ENCODE data around the gene TRAF2.

TRAF2 gene

DNA sequence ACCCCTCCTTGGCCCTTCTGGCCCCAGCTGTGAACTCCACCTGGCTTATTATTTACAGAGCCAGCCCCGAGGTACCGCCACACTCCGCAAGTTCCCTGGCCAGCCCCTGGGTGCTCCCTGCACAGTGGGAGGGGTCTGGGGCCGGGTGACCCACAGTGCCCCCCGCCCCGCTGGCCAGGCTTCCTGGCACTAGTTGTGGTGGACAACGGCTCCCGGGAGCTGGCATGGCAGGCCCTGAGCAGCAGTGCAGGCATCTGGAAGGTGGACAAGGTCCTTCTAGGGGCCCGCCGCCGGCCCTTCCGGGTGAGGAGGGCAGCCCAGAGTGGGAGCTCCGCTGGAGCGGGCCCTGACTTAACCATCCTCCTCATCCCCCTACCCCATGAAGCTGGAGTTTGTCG is 30.2 kb upstream of the TRAF2 start:
- TF ChIP-seq, protein P1, sequence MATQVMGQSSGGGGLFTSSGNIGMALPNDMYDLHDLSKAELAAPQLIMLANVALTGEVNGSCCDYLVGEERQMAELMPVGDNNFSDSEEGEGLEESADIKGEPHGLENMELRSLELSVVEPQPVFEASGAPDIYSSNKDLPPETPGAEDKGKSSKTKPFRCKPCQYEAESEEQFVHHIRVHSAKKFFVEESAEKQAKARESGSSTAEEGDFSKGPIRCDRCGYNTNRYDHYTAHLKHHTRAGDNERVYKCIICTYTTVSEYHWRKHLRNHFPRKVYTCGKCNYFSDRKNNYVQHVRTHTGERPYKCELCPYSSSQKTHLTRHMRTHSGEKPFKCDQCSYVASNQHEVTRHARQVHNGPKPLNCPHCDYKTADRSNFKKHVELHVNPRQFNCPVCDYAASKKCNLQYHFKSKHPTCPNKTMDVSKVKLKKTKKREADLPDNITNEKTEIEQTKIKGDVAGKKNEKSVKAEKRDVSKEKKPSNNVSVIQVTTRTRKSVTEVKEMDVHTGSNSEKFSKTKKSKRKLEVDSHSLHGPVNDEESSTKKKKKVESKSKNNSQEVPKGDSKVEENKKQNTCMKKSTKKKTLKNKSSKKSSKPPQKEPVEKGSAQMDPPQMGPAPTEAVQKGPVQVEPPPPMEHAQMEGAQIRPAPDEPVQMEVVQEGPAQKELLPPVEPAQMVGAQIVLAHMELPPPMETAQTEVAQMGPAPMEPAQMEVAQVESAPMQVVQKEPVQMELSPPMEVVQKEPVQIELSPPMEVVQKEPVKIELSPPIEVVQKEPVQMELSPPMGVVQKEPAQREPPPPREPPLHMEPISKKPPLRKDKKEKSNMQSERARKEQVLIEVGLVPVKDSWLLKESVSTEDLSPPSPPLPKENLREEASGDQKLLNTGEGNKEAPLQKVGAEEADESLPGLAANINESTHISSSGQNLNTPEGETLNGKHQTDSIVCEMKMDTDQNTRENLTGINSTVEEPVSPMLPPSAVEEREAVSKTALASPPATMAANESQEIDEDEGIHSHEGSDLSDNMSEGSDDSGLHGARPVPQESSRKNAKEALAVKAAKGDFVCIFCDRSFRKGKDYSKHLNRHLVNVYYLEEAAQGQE (IDR thresholded peaks at IDR 0.05; ENCODE audit: insufficient read depth in 1 of 2, low read depth in 2 of 2, low read length in 2 of 2): no peak
- no peak for TF ChIP-seq FOXP2 (optimal IDR thresholded peaks at IDR 0.05; ENCODE audit: borderline replicate concordance, extremely low read depth, extremely low read length, insufficient read depth)
- TF ChIP-seq TAF1 (IDR thresholded peaks at IDR 0.05; ENCODE audit: borderline replicate concordance, insufficient read depth, low read length): no peak
- TF ChIP-seq SIN3A (IDR thresholded peaks at IDR 0.05; ENCODE audit: borderline replicate concordance, insufficient read depth, low read length): no peak
- no peak for TF ChIP-seq POLR2AphosphoS5 (IDR thresholded peaks at IDR 0.05; ENCODE audit: low read depth, low read length)

DNA sequence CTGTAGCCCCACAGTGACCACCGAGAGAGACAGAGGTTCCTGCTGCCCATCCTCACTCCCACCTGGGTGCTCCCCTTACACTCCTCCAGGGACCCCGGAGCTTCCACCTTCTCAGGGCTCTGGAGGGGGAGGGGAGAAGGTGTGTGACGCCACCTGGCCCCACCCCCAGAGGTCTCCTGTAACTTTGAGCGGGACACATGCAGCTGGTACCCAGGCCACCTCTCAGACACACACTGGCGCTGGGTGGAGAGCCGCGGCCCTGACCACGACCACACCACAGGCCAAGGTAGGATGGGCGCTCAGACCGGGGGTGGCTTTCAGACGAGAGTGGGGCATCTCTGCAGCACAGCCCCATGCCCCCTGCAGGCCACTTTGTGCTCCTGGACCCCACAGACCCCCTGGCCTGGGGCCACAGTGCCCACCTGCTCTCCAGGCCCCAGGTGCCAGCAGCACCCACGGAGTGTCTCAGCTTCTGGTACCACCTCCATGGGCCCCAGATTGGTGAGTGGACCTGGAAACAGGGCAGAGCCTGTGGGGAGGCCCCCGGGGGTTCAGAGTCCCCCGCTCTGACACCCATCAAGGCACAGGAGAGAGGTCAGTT is 29.7 kb upstream of the TRAF2 start:
- no peak for TF ChIP-seq TAF1 (IDR thresholded peaks at IDR 0.05; ENCODE audit: borderline replicate concordance, insufficient read depth, low read length)
- no peak for TF ChIP-seq POLR2AphosphoS5 (IDR thresholded peaks at IDR 0.05; ENCODE audit: low read depth, low read length)
- no peak for TF ChIP-seq SIN3A (IDR thresholded peaks at IDR 0.05; ENCODE audit: borderline replicate concordance, insufficient read depth, low read length)
- TF ChIP-seq, protein P1 (IDR thresholded peaks at IDR 0.05; ENCODE audit: insufficient read depth in 1 of 2, low read depth in 2 of 2, low read length in 2 of 2): no peak
- TF ChIP-seq FOXP2 (optimal IDR thresholded peaks at IDR 0.05; ENCODE audit: borderline replicate concordance, extremely low read depth, extremely low read length, insufficient read depth): no peak

DNA sequence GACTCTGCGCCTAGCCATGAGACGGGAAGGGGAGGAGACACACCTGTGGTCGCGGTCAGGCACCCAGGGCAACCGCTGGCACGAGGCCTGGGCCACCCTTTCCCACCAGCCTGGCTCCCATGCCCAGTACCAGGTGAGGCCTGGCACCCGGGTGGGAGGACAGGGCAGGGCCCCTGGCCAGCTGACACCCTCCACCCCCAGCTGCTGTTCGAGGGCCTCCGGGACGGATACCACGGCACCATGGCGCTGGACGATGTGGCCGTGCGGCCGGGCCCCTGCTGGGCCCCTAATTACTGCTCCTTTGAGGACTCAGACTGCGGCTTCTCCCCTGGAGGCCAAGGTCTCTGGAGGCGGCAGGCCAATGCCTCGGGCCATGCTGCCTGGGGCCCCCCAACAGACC is 29.1 kb upstream of the TRAF2 start:
- no peak for TF ChIP-seq SIN3A (IDR thresholded peaks at IDR 0.05; ENCODE audit: borderline replicate concordance, insufficient read depth, low read length)
- TF ChIP-seq POLR2AphosphoS5 (IDR thresholded peaks at IDR 0.05; ENCODE audit: low read depth, low read length): no peak

DNA sequence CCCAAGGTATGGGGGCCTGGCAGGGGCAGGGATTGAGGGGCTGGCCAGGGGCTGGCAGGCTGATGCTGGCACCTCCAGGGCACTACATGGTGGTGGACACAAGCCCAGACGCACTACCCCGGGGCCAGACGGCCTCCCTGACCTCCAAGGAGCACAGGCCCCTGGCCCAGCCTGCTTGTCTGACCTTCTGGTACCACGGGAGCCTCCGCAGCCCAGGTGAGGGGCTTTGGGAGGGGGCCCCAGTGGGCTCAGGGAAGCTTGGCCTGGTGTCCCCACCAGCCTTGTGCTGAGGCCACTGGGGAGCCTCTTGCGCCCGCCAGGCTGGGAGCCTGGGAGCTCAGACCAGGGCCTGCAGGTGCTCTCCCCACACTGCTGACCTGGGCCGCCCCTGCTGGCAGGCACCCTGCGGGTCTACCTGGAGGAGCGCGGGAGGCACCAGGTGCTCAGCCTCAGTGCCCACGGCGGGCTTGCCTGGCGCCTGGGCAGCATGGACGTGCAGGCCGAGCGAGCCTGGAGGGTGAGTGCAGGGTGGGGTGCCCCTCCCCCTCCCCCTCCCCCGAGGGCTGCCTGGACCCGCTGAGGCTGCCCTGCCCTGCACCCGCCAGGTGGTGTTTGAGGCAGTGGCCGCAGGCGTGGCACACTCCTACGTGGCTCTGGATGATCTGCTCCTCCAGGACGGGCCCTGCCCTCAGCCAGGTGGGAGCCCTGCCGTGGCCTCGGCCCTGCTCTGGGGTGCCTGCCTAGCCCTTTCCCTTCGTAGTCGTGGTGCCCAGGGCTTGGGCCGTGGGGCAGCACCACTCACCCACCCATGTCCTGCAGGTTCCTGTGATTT is 28.5 kb upstream of the TRAF2 start:
- no peak; the same call in 1 of the 2 replicates for TF ChIP-seq POLR2AphosphoS5 (IDR thresholded peaks at IDR 0.05; ENCODE audit: low read depth, low read length)
- no peak for TF ChIP-seq TAF1 (IDR thresholded peaks at IDR 0.05; ENCODE audit: borderline replicate concordance, insufficient read depth, low read length)
- TF ChIP-seq SIN3A (IDR thresholded peaks at IDR 0.05; ENCODE audit: borderline replicate concordance, insufficient read depth, low read length): no peak
- TF ChIP-seq, protein P1 (IDR thresholded peaks at IDR 0.05; ENCODE audit: insufficient read depth in 1 of 2, low read depth in 2 of 2, low read length in 2 of 2): no peak
- no peak for TF ChIP-seq FOXP2 (optimal IDR thresholded peaks at IDR 0.05; ENCODE audit: borderline replicate concordance, extremely low read depth, extremely low read length, insufficient read depth)

DNA sequence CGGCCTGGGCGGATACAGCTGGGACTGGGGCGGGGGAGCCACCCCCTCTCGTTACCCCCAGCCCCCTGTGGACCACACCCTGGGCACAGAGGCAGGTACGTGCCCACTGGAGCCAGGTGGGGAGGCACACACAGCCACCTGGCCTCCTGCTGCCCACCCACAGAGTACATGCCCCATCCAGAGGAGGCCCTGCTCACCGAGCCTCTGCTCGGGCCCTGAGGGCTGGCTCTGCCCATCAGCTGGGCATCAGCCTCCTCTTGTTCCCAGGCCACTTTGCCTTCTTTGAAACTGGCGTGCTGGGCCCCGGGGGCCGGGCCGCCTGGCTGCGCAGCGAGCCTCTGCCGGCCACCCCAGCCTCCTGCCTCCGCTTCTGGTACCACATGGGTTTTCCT is 27.9 kb upstream of the TRAF2 start:
- TF ChIP-seq FOXP2 (optimal IDR thresholded peaks at IDR 0.05; ENCODE audit: borderline replicate concordance, extremely low read depth, extremely low read length, insufficient read depth) (no peak), POLR2AphosphoS5 (IDR thresholded peaks at IDR 0.05; ENCODE audit: low read depth, low read length) (0 out of 2 replicates have a peak, but pooled peaks have one; percentile 20)
